IMR-90 (cell line): Measurements from ENCODE around the gene RARS1. TPM values are rescaled to one million over a fixed set of nuclear protein-coding genes. Genes with fewer than 3 reads are reported as not detected.

ENCODE experiments used
- ATAC-seq: fragments of 200-7000 bp; cut with Tn5 transposase; 2 replicates; pipeline ENCODE4 v1.9.1; 2020; ENCODE audit warnings: low read depth, mild to moderate bottlenecking, moderate library complexity
- BruUV-seq: library from RNA; stranded (reverse); fragments of 400-500 nt; replicated peaks from 2 replicates; lab custom pipeline; 2021; lab: Mats Ljungman, UMichigan
- CTCF ChIA-PET: fragments of 300-600 bp; formaldehyde crosslinking; extraction: SDS; loops from one replicate; lab custom pipeline; 2021; ENCODE audit warnings: antibody characterized with exemption; lab: Yijun Ruan, JAX
- POLR2A ChIA-PET: fragments of 300-600 bp; sonication (Branson Sonifier 250); formaldehyde crosslinking; loops from one replicate; lab custom pipeline; 2022; ENCODE audit warnings: antibody characterized with exemption; ENCODE audit not compliant: unreplicated experiment; lab: Charles Lee
- DNase-seq: peaks from one replicate; pipeline ENCODE4 v3.0.0; 2013
- H2AFZ ChIP-seq: replicated peaks from 2 replicates; pipeline ENCODE3; 2013; ENCODE audit warnings: low read length, mild to moderate bottlenecking; ENCODE audit not compliant: poor library complexity
- H2AK5ac ChIP-seq: 2 replicates; pipeline ENCODE4 v1.6.1; 2013; ENCODE audit warnings: low read depth, low read length, inconsistent platforms
- H2AK9ac ChIP-seq: replicated peaks from 2 replicates; pipeline ENCODE3; 2013; ENCODE audit warnings: mild to moderate bottlenecking, low read depth, low read length, moderate library complexity; ENCODE audit not compliant: poor library complexity
- H2BK120ac ChIP-seq: 2 replicates; pipeline ENCODE4 v1.6.1; 2013; ENCODE audit warnings: low read depth, low read length, inconsistent platforms
- H2BK15ac ChIP-seq: 3 replicates; pipeline ENCODE4 v1.6.1; 2013; ENCODE audit warnings: low read depth, low read length, inconsistent platforms
- H2BK20ac ChIP-seq: 2 replicates; pipeline ENCODE4 v1.6.1; 2013; ENCODE audit warnings: low read depth, mild to moderate bottlenecking, inconsistent platforms, low read length, moderate library complexity
- H2BK5ac ChIP-seq: 2 replicates; pipeline ENCODE4 v1.6.1; 2013; ENCODE audit warnings: mild to moderate bottlenecking, low read depth, low read length, inconsistent platforms; ENCODE audit not compliant: poor library complexity, severe bottlenecking
- H3K14ac ChIP-seq: replicated peaks from 2 replicates; pipeline ENCODE4 v1.6.1; 2013; ENCODE audit warnings: low read depth, low read length, inconsistent platforms
- H3K18ac ChIP-seq: 2 replicates; pipeline ENCODE4 v1.6.1; 2013; ENCODE audit warnings: low read depth, low read length, control low read depth
- H3K23ac ChIP-seq: 2 replicates; pipeline ENCODE4 v1.6.1; 2013; ENCODE audit warnings: low read depth, low read length, inconsistent platforms
- H3K27ac ChIP-seq: 2 replicates; pipeline ENCODE4 v1.5.1; 2013; ENCODE audit warnings: mild to moderate bottlenecking, control low read depth, low read length; ENCODE audit not compliant: insufficient read depth
- H3K27me3 ChIP-seq: 2 replicates; pipeline ENCODE4 v1.6.1; 2013; ENCODE audit warnings: low read length; ENCODE audit not compliant: control insufficient read depth, insufficient read depth
- H3K36me3 ChIP-seq: 2 replicates; pipeline ENCODE4 v1.6.1; 2013; ENCODE audit warnings: low read length, mixed read lengths; ENCODE audit not compliant: control insufficient read depth, insufficient read depth
- H3K4ac ChIP-seq: 2 replicates; pipeline ENCODE4 v1.6.1; 2013; ENCODE audit warnings: low read depth, low read length, inconsistent platforms
- H3K4me1 ChIP-seq: 2 replicates; pipeline ENCODE4 v1.6.1; 2013; ENCODE audit warnings: low read length, mixed read lengths; ENCODE audit not compliant: control insufficient read depth, insufficient read depth
- H3K4me2 ChIP-seq: 2 replicates; pipeline ENCODE4 v1.6.1; 2013; ENCODE audit warnings: low read depth, mild to moderate bottlenecking, control low read depth, low read length, moderate library complexity
- H3K4me3 ChIP-seq: 2 replicates; pipeline ENCODE4 v1.5.1; 2013; ENCODE audit warnings: low read depth, mild to moderate bottlenecking, control low read depth, low read length, moderate library complexity; ENCODE audit not compliant: insufficient read depth
- H3K56ac ChIP-seq: 2 replicates; pipeline ENCODE4 v1.6.1; 2013; ENCODE audit warnings: low read length, inconsistent platforms; ENCODE audit not compliant: insufficient read depth; ENCODE audit errors: extremely low read depth
- H3K79me1 ChIP-seq, 2 experiments: 2 replicates each; pipeline ENCODE4 v1.6.1; 2013; ENCODE audit warnings: low read length in 2 of 2, inconsistent platforms in 1 of 2, low read depth in 1 of 2
- H3K9ac ChIP-seq: 2 replicates; pipeline ENCODE4 v1.6.1; 2013; ENCODE audit warnings: low read depth, low read length, control low read depth
- H3K9me1 ChIP-seq: 2 replicates; pipeline ENCODE4 v1.6.1; 2013; ENCODE audit warnings: low read length, inconsistent platforms; ENCODE audit not compliant: insufficient read depth
- H3K9me3 ChIP-seq: 2 replicates; pipeline ENCODE4 v1.6.1; 2013; ENCODE audit warnings: low read length; ENCODE audit not compliant: control insufficient read depth, insufficient read depth
- H4K20me1 ChIP-seq: 2 replicates; pipeline ENCODE4 v1.6.1; 2013; ENCODE audit warnings: low read length, inconsistent platforms; ENCODE audit not compliant: insufficient read depth
- H4K5ac ChIP-seq: 2 replicates; pipeline ENCODE4 v1.6.1; 2013; ENCODE audit warnings: mild to moderate bottlenecking, low read depth, low read length, control low read depth
- H4K8ac ChIP-seq, 2 experiments: 2 replicates each; pipeline ENCODE4 v1.6.1; 2013; ENCODE audit warnings: low read depth in 2 of 2, low read length in 2 of 2, control low read depth in 1 of 2, inconsistent platforms in 1 of 2
- H4K91ac ChIP-seq: 2 replicates; pipeline ENCODE4 v1.6.1; 2013; ENCODE audit warnings: low read depth, low read length, inconsistent platforms; ENCODE audit not compliant: insufficient read depth
- FOS ChIP-seq: fragments of 150-350 bp; IDR thresholded peaks from 2 replicates; pipeline ENCODE4 v1.6.1; 2016; ENCODE audit warnings: low read depth, low read length
- RCOR1 ChIP-seq: IDR thresholded peaks from 2 replicates; pipeline ENCODE4 v1.6.1; 2012; ENCODE audit warnings: mild to moderate bottlenecking, low read length, improper control_type of control experiment; ENCODE audit not compliant: insufficient replicate concordance
- RFX5 ChIP-seq: IDR thresholded peaks from 2 replicates; pipeline ENCODE4 v1.8.0; 2012; ENCODE audit warnings: low read depth, mild to moderate bottlenecking, low read length, moderate library complexity
- WGBS, 2 experiments: methylation state at CpG; one replicate each; pipeline versions ENCODE4 v1.1.5 to v1.1.7; 2013; ENCODE audit warnings: missing lambda C conversion rate in 2 of 2; ENCODE audit not compliant: insufficient read length in 1 of 2; ENCODE audit errors: extremely low coverage in 2 of 2; 5-methylcytosine and 5-hydroxymethylcytosine counted together
- dilution Hi-C: fragments of 300-500 bp; cut with HindIII; formaldehyde crosslinking; loops from one replicate; pipeline ENCODE4 v1.14.3; 2018; ENCODE audit warnings: low sequenced_read_pairs; ENCODE audit not compliant: unreplicated experiment
- in situ Hi-C: fragments of 300-500 bp; cut with MboI; formaldehyde crosslinking; loops from 3 replicates; pipeline ENCODE4 v1.14.3; 2019; ENCODE audit warnings: low sequenced_read_pairs, inconsistent platforms, mixed read lengths
- intact Hi-C: fragments of 100-400 bp; cut with micrococcal nuclease; formaldehyde crosslinking; loops from 2 replicates; pipeline ENCODE4 v1.10.0; 2022
- polyA plus RNA-seq, 3 experiments: library from polyadenylated mRNA; depleted of rRNA; stranded (reverse); fragments of >200 nt; gene quantifications; 2 replicates each; pipeline ENCODE4 v1.2.3, GENCODE V29; 2012; ENCODE audit warnings: low replicate concordance in 1 of 3
- total RNA-seq: library from RNA; depleted of rRNA; stranded (reverse); fragments of >200 nt; gene quantifications from 2 replicates; pipeline ENCODE4 v1.2.3, GENCODE V29; 2012

The RARS1 gene
- total and polyA plus RNA-seq, 2 of the 4 experiments (the other 2 are of a cell fraction) = 80.4 to 153 TPM

- BruUV-seq = no TSS peak
- H3K79me1 ChIP-seq = peaks cover 0 to 3% of the 10 kb centered on the region in 2 experiments; a peak in 1 of 4 replicates
- H3K14ac ChIP-seq = peak overlapping the region; percentile 25; the same call in 1 of the 2 replicates
- POLR2A ChIA-PET = interaction anchor here (0.5 to 0.6 kb wide), 2 partner anchors 13 to 90 kb away, joined by 6 to 27 read pairs; no protein-coding TSS in a partner anchor
- peak overlapping the region; percentile 86 for H2BK120ac ChIP-seq
- H2BK20ac ChIP-seq = peak overlapping the region; percentile 79
- no peak overlapping the region for H3K4me3 ChIP-seq
- no peak overlapping the region for H4K5ac ChIP-seq
- H3K36me3 ChIP-seq = no peaks in the 10 kb centered on the region; the same call in 1 of the 2 replicates
- no peak overlapping the region for H3K9ac ChIP-seq
- no peak overlapping the region for H3K18ac ChIP-seq
- peaks cover 23% of the 10 kb centered on the region for H3K9me1 ChIP-seq
- peak overlapping the region; percentile 20; the same call in 2 of the 3 replicates for H2BK15ac ChIP-seq
- CTCF ChIA-PET = interaction anchor here (0.8 to 2.5 kb wide), 4 partner anchors 9 to 176 kb away, joined by 3 to 8 read pairs (median 4); no protein-coding TSS in a partner anchor
- peak overlapping the region; percentile 53; the same call in 1 of the 2 replicates for H4K91ac ChIP-seq
- no peak overlapping the region for H3K4me2 ChIP-seq
- dilution Hi-C loops (no loop called here), in situ Hi-C loops (no loop called here), intact Hi-C loops (loop anchor here (1.0 to 5.0 kb wide), 2 partner anchors 179 to 202 kb away; partner anchors contain the start of gene WWC1)
- ATAC-seq = peak; percentile 41
- H4K20me1 ChIP-seq = no peaks in the 10 kb centered on the region; the same call in 1 of the 2 replicates
- peak overlapping the region in 1 of 2 experiments; percentile 70; a peak in 2 of 4 replicates for H4K8ac ChIP-seq
- H3K4ac ChIP-seq = peak overlapping the region; percentile 75
- peak overlapping the region; percentile 24; the same call in 1 of the 2 replicates for H3K56ac ChIP-seq
- H3K23ac ChIP-seq = peak overlapping the region; percentile 59; the same call in 1 of the 2 replicates
- no peaks in the 10 kb centered on the region for H3K27me3 ChIP-seq
- peak overlapping the region; percentile 7; the same call in 1 of the 2 replicates for H3K27ac ChIP-seq
- H2AFZ ChIP-seq = peak overlapping the region; percentile 34
- peak overlapping the region; percentile 93 for H2AK5ac ChIP-seq
- whole genome bisulfite sequencing, 2 experiments = no CpG with 5 or more reads among the region's 4 CpGs
- H2AK9ac ChIP-seq = peak overlapping the region; percentile 57
- no peaks in the 10 kb centered on the region for H3K9me3 ChIP-seq
- peaks cover 19% of the 10 kb centered on the region for H3K4me1 ChIP-seq
- peak; percentile 59 for DNase-seq
- TF ChIP-seq RCOR1 (no peak), RFX5 (no peak), FOS (no peak)
- H2BK5ac ChIP-seq = peak overlapping the region; percentile 3
Measured at GRCh38 chr5:168471785-168472184, 14.5 kb upstream of the RARS1 start.
